ENCODE results near the gene ETV6.

DNA sequence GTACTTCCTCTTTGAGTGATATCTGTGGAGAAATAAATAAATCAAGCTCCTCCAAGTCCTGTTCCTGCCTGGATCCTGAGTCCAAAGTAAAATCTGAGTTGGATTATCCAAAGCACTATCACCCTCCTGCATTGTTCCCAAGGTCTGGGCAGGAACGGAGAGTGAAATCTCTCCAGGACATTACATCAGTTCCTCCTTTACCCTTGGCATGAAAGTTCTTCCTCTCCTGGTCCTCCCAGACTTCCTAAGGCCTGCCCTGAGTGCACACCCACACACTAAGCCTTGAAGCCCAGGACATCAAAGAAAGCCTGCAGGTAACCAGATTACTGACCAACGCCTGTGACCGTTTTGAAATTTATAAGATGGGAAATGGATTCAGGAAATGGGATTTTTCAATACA, 214.5 kb downstream of the ETV6 start:
- TF ChIP-seq, protein P1, sequence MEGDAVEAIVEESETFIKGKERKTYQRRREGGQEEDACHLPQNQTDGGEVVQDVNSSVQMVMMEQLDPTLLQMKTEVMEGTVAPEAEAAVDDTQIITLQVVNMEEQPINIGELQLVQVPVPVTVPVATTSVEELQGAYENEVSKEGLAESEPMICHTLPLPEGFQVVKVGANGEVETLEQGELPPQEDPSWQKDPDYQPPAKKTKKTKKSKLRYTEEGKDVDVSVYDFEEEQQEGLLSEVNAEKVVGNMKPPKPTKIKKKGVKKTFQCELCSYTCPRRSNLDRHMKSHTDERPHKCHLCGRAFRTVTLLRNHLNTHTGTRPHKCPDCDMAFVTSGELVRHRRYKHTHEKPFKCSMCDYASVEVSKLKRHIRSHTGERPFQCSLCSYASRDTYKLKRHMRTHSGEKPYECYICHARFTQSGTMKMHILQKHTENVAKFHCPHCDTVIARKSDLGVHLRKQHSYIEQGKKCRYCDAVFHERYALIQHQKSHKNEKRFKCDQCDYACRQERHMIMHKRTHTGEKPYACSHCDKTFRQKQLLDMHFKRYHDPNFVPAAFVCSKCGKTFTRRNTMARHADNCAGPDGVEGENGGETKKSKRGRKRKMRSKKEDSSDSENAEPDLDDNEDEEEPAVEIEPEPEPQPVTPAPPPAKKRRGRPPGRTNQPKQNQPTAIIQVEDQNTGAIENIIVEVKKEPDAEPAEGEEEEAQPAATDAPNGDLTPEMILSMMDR (IDR thresholded peaks at IDR 0.05), result no peak
- TF ChIP-seq POLR2A (IDR thresholded peaks at IDR 0.05), result no peak
- TF ChIP-seq POLR2AphosphoS5 (IDR thresholded peaks at IDR 0.05), result no peak
